ENCODE results near the gene CDNF. TPM values are rescaled to one million over a fixed set of nuclear protein-coding genes. Genes with fewer than 3 reads are reported as not detected.
"Not testable (repeated sequence)": the region's sequence is repeated elsewhere in the genome, so short reads cannot be mapped to it uniquely, and the experiment has no call there.

CDNF gene
- total and polyA plus RNA-seq, 2 experiments from 2014 or later: 2.4 to 7.6 TPM

- WGBS (ENCODE audit: low lambda C conversion rate, missing lambda C conversion rate): 91% methylated on average over 9 of the region's 9 CpGs
- Histone ChIP-seq H3K9me2 (replicated peaks; ENCODE audit: insufficient read depth) (no peaks in the 10 kb centered on the region), H3K9me3 (ENCODE audit: low read depth) (no peaks in the 10 kb centered on the region), H3K27ac (peak overlapping the region; percentile 99), H3K27me3 (no peaks in the 10 kb centered on the region), H3K4me3 (no peak overlapping the region), H3K36me3 (replicated peaks; ENCODE audit: insufficient read depth, low read depth) (no peaks in the 10 kb centered on the region), H4K20me1 (ENCODE audit: insufficient read depth, poor library complexity, severe bottlenecking) (no peaks in the 10 kb centered on the region), H3K79me2 (peaks cover 49% of the 10 kb centered on the region), H3K4me2 (peak overlapping the region; percentile 85), H2AFZ (no peak overlapping the region), H3K4me1 (ENCODE audit: insufficient read depth) (peaks cover 10% of the 10 kb centered on the region)
- TF ChIP-seq EZH2 (IDR thresholded peaks at IDR 0.05; ENCODE audit: borderline replicate concordance): no peak
- DNase-seq (ENCODE audit: low spot score): no peak
These were observed 38.9 kb upstream of the CDNF start for GRCh38 chr10:14876764-14877163.

- no peak overlapping the region for H3K4me2 ChIP-seq
- DNase-seq (ENCODE audit: low spot score): no peak
- no peaks in the 10 kb centered on the region for H3K27me3 ChIP-seq
- H4K20me1 ChIP-seq (ENCODE audit: insufficient read depth, poor library complexity, severe bottlenecking): no peaks in the 10 kb centered on the region
- 92% methylated on average over 12 of the region's 12 CpGs for whole genome bisulfite sequencing (ENCODE audit: low lambda C conversion rate, missing lambda C conversion rate)
- peaks cover 10% of the 10 kb centered on the region for H3K4me1 ChIP-seq (ENCODE audit: insufficient read depth)
- peak overlapping the region; percentile 99 for H3K27ac ChIP-seq
- no peaks in the 10 kb centered on the region for H3K9me2 ChIP-seq (replicated peaks; ENCODE audit: insufficient read depth)
- no peak overlapping the region for H2AFZ ChIP-seq
- H3K4me3 ChIP-seq: no peak overlapping the region
- no peak for TF ChIP-seq EZH2phosphoT487 (IDR thresholded peaks at IDR 0.05; ENCODE audit: low read depth, severe bottlenecking, unreplicated experiment)
- no peak for TF ChIP-seq CTCF (IDR thresholded peaks at IDR 0.05; ENCODE audit: poor library complexity)
- TF ChIP-seq EZH2 (IDR thresholded peaks at IDR 0.05; ENCODE audit: borderline replicate concordance): no peak
- peaks cover 41% of the 10 kb centered on the region for H3K79me2 ChIP-seq
- H3K36me3 ChIP-seq (replicated peaks; ENCODE audit: insufficient read depth, low read depth): no peaks in the 10 kb centered on the region
- H3K9me3 ChIP-seq (ENCODE audit: low read depth): no peaks in the 10 kb centered on the region
These were observed 38.1 kb upstream of the CDNF start for GRCh38 chr10:14875941-14876340.

- Histone ChIP-seq H3K4me3 (no peak overlapping the region), H3K4me1 (ENCODE audit: insufficient read depth) (peaks cover 10% of the 10 kb centered on the region), H3K4me2 (no peak overlapping the region), H3K36me3 (replicated peaks; ENCODE audit: insufficient read depth, low read depth) (no peaks in the 10 kb centered on the region), H3K9me3 (ENCODE audit: low read depth) (no peaks in the 10 kb centered on the region), H3K27ac (no peak overlapping the region), H2AFZ (no peak overlapping the region), H4K20me1 (ENCODE audit: insufficient read depth, poor library complexity, severe bottlenecking) (no peaks in the 10 kb centered on the region), H3K27me3 (no peaks in the 10 kb centered on the region), H3K9me2 (replicated peaks; ENCODE audit: insufficient read depth) (no peaks in the 10 kb centered on the region), H3K79me2 (peaks cover 21% of the 10 kb centered on the region)
- WGBS (ENCODE audit: low lambda C conversion rate, missing lambda C conversion rate): 80% methylated on average over 2 of the region's 2 CpGs
- no peak for DNase-seq (ENCODE audit: low spot score)
- TF ChIP-seq CTCF (IDR thresholded peaks at IDR 0.05; ENCODE audit: poor library complexity): no peak
These were observed 35.4 kb upstream of the CDNF start for GRCh38 chr10:14873090-14873760.

GRCh38 chr10:14864871-14865270 lies 27.0 kb upstream of the CDNF start:
- not testable (repeated sequence) for H3K36me3 ChIP-seq (replicated peaks; ENCODE audit: insufficient read depth, low read depth); H3K27ac ChIP-seq; H2AFZ ChIP-seq; DNase-seq (ENCODE audit: low spot score); H3K79me2 ChIP-seq; H4K20me1 ChIP-seq (ENCODE audit: insufficient read depth, poor library complexity, severe bottlenecking); H3K9me3 ChIP-seq (ENCODE audit: low read depth); H3K4me2 ChIP-seq; H3K4me3 ChIP-seq; H3K9me2 ChIP-seq (replicated peaks; ENCODE audit: insufficient read depth); H3K27me3 ChIP-seq
- 97% methylated on average over 3 of the region's 3 CpGs for WGBS (ENCODE audit: low lambda C conversion rate, missing lambda C conversion rate)
- peaks cover 13% of the 10 kb centered on the region for H3K4me1 ChIP-seq (ENCODE audit: insufficient read depth)

- not testable (repeated sequence) for H3K4me2 ChIP-seq; H4K20me1 ChIP-seq (ENCODE audit: insufficient read depth, poor library complexity, severe bottlenecking); H3K9me2 ChIP-seq (replicated peaks; ENCODE audit: insufficient read depth); DNase-seq (ENCODE audit: low spot score); H3K36me3 ChIP-seq (replicated peaks; ENCODE audit: insufficient read depth, low read depth); H3K27me3 ChIP-seq; H3K9me3 ChIP-seq (ENCODE audit: low read depth); H2AFZ ChIP-seq; H3K27ac ChIP-seq; H3K79me2 ChIP-seq; H3K4me3 ChIP-seq
- WGBS (ENCODE audit: low lambda C conversion rate, missing lambda C conversion rate): 92% methylated on average over 5 of the region's 6 CpGs
- peaks cover 13% of the 10 kb centered on the region for H3K4me1 ChIP-seq (ENCODE audit: insufficient read depth)
These were observed 26.6 kb upstream of the CDNF start for GRCh38 chr10:14864466-14864865.

All from hepatocyte (in vitro differentiated cells).